BE2C (cell line): ENCODE measurements around the gene PCBP3.

Experiments
- DNase-seq: peaks from one replicate; pipeline ENCODE4 v3.0.0-alpha.2; 2020
- H3K27me3 ChIP-seq: fragments of 250-450 bp; sonication (Bioruptor Pico); 2 replicates; pipeline ENCODE4 v1.5.1; 2020; ENCODE audit warnings: mild to moderate bottlenecking
- H3K36me3 ChIP-seq: fragments of 250-450 bp; sonication (Bioruptor Pico); 2 replicates; pipeline ENCODE4 v1.5.1; 2020; ENCODE audit warnings: mild to moderate bottlenecking
- H3K4me1 ChIP-seq: fragments of 250-450 bp; sonication (Bioruptor Pico); 2 replicates; pipeline ENCODE4 v1.5.1; 2020
- H3K4me3 ChIP-seq: 2 replicates; pipeline ENCODE4 v1.5.1; 2011; ENCODE audit warnings: low read depth, low read length
- H3K9me3 ChIP-seq: fragments of 250-450 bp; sonication (Bioruptor Pico); 2 replicates; pipeline ENCODE4 v1.5.1; 2020
- CTCF ChIP-seq: IDR thresholded peaks from 2 replicates; pipeline ENCODE4 v1.5.1; 2012; ENCODE audit warnings: mild to moderate bottlenecking, low read depth, low read length

Gene PCBP3

GRCh38 chr21:45963232-45963570 is 319.7 kb downstream of the PCBP3 start:
- Histone ChIP-seq H3K9me3 (no peaks in the 10 kb centered on the region; the same call in 1 of the 2 replicates), H3K4me3 (no peak overlapping the region), H3K36me3 (no peaks in the 10 kb centered on the region), H3K27me3 (no peaks in the 10 kb centered on the region), H3K4me1 (no peaks in the 10 kb centered on the region)
- DNase-seq, result no peak
- no peak for TF ChIP-seq CTCF

DNA sequence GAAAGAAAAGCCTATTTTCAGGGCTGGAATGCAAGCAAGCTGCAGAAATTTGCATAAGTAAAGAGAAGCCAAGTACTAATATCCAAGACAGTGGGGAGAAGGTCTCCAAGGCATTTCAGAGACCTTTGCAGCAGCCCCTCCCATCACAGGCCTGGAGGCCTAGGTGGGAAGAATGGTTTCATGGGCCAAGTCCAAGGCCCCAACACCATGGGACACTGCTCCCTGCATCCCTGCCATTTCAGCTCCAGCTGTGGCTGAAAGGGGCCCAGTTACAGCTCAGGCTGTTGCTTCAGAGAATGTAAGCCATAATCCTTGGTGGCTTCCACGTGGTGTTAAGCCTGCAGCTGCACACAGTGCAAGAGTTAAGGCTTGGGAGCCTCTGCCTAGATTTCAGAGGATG is 321.1 kb downstream of the PCBP3 start:
- TF ChIP-seq CTCF, result no peak
- Histone ChIP-seq H3K9me3 (no peaks in the 10 kb centered on the region; the same call in 1 of the 2 replicates), H3K27me3 (no peaks in the 10 kb centered on the region)

GRCh38 chr21:45965084-45965809 is 321.7 kb downstream of the PCBP3 start:
- Histone ChIP-seq H3K4me3 (no peak overlapping the region), H3K27me3 (no peaks in the 10 kb centered on the region), H3K9me3 (no peaks in the 10 kb centered on the region), H3K4me1 (peaks cover 3% of the 10 kb centered on the region), H3K36me3 (no peaks in the 10 kb centered on the region)
- no peak for TF ChIP-seq CTCF
- no peak for DNase-seq

More for the DNA sequence above, 321.1 kb downstream of the PCBP3 start:
- Histone ChIP-seq H3K4me3 (no peak overlapping the region), H3K4me1 (no peaks in the 10 kb centered on the region), H3K36me3 (no peaks in the 10 kb centered on the region)
- DNase-seq, result no peak

DNA sequence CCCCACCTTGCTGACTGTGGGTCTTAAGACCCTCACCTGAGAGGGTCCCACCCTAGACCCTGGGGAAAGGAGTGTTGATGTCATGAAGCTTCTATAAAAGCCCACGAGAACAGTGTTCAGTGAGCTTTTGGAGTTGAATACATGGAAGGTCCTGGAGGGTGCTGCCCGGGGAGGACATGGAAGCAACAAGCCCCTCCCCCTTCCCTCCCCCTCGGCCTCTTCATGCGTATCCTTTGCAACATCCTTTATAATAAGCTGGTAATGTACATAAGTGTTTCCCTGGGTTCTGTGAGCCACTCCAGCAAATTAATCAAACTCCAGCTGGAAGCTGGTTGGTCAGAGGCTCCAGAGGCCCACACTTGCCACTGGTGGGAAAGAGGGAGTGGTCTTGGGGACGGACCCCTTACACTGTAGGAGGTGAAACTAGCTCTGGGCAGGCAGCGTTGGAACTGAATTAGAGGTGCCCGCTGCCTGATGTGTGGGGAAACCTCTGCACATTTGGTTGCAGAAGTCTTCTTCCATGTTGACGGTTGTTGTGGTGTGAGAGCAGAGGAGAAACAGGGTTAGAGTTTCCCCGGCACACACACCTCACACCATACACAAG is 323.4 kb downstream of the PCBP3 start:
- DNase-seq, result no peak
- Histone ChIP-seq H3K27me3 (no peaks in the 10 kb centered on the region), H3K9me3 (no peaks in the 10 kb centered on the region), H3K36me3 (no peaks in the 10 kb centered on the region), H3K4me1 (peaks cover 17% of the 10 kb centered on the region), H3K4me3 (no peak overlapping the region)
- TF ChIP-seq CTCF, result no peak

DNA sequence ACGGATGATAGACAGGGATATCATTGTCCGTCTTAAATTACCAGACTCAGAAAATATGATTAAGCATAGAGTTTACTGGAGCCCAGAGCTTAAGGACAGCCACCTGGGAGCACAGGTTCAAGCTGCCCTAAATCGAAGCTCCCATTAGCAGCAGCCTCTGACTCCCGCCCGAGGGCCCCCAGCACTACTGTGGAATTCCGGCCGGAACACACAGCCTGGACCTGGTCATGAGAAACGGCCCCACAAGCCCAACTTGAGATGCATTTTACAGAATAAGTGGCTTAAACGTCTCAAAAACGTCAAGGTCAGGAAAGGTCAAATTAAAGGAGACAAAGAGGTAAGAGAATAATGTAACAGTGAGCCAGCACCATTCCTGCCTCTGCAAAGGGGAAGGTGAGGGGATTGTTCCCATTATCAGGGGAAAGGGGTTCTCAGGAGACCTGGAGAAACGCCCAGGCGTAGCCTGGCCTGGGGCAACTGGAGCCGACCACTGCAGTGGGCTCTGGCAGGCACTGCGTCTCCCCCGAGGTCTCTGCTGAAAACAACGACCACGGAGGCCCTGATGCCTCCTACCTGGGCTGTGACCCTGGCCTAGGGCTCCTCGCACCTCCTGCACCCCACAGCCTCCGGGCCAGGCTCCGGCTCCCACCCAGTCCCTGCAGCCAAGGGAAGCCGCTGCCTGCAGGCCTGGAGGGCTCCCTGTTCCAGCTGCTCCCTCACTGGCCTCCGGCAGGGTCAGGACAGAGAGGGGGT is 326.6 kb downstream of the PCBP3 start:
- peaks cover 38% of the 10 kb centered on the region for H3K4me1 ChIP-seq
- H3K36me3 ChIP-seq, result no peaks in the 10 kb centered on the region
- no peak for TF ChIP-seq CTCF
- no peak overlapping the region for H3K4me3 ChIP-seq
- H3K9me3 ChIP-seq, result no peaks in the 10 kb centered on the region
- DNase-seq, result no peak
- H3K27me3 ChIP-seq, result peaks cover 5% of the 10 kb centered on the region
